ENCODE results near the gene C2CD5. TPM values are rescaled to one million over a fixed set of nuclear protein-coding genes. Genes with fewer than 3 reads are reported as not detected.

C2CD5 gene
- total and polyA plus RNA-seq, 5 donors = 10.2 to 28.1 (median 22.7) TPM

DNA sequence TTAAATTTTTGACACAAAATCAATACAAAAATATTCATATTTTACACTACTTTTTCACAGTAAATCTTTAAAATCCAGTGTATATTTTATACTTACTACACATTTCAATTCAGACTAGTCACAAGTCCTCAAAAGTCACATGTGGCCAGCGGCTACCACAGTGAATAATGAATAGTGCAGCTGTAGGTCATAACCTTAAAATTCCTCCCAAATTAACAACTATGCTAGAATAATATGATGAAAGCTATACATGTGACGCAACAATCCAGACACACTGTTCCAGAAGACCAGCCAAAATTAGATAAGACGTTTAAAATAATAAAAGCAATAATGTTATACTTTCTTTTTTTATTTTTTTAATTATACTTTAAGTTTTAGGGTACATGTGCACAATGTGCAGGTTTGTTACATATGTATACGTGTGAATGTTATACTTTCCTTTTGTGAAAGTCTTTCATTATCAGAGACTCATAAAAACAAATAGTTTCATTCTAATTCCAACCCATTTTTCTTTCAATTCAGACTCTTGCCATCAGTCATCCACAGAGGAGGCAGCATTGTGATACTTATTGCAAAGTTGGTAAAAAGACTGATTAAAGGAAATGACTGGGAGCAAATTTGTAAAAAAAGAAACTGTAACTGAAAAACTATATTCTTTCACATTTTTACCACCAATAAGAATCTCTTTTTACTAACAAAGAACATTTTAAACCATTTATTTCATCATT, 67.0 kb downstream of the C2CD5 start:
- WGBS = 64% methylated on average over 4 of the region's 4 CpGs
- DNase-seq (no peak), ATAC-seq (peak in 1 of 2 donors; percentile 26)
- Histone ChIP-seq H3K4me1 (ENCODE audit: control insufficient read depth, insufficient read depth, low read length) (peaks cover 1% of the 10 kb centered on the region), H3K27me3 (ENCODE audit: control insufficient read depth, insufficient read depth) (no peaks in the 10 kb centered on the region), H3K9me3 (ENCODE audit: control insufficient read depth, low read length) (no peaks in the 10 kb centered on the region), H3K27ac (ENCODE audit: low read length) (no peak overlapping the region), H3K4me3 (ENCODE audit: low read length) (no peak overlapping the region)
- intact Hi-C loops (cut with DNase I) = no loop called here

DNA sequence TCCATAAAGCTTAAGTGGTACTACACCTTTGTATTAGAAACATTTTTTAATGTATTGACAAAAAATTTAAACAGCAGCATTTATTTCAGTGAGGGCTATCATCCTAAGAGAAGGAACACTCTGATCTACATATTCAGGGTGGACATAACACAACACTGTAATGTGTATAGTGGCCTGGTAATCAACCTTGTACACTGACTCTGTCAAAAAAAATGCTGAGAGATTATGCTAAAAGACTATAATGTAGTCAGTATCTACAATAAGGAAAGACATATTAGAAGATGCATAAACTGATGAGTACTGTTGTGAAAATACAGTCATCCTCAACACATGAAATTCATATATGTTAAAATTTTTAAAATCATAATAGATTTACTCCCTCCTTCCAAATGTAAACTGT, 68.2 kb downstream of the C2CD5 start:
- Histone ChIP-seq H3K27ac (ENCODE audit: low read length) (no peak overlapping the region), H3K4me1 (ENCODE audit: control insufficient read depth, insufficient read depth, low read length) (peaks cover 1% of the 10 kb centered on the region), H3K4me3 (ENCODE audit: low read length) (no peak overlapping the region), H3K27me3 (ENCODE audit: control insufficient read depth, insufficient read depth) (no peaks in the 10 kb centered on the region), H3K9me3 (ENCODE audit: control insufficient read depth, low read length) (no peaks in the 10 kb centered on the region)
- no peak for ATAC-seq
- intact Hi-C loops (cut with DNase I) = no loop called here
- no peak for DNase-seq

DNA sequence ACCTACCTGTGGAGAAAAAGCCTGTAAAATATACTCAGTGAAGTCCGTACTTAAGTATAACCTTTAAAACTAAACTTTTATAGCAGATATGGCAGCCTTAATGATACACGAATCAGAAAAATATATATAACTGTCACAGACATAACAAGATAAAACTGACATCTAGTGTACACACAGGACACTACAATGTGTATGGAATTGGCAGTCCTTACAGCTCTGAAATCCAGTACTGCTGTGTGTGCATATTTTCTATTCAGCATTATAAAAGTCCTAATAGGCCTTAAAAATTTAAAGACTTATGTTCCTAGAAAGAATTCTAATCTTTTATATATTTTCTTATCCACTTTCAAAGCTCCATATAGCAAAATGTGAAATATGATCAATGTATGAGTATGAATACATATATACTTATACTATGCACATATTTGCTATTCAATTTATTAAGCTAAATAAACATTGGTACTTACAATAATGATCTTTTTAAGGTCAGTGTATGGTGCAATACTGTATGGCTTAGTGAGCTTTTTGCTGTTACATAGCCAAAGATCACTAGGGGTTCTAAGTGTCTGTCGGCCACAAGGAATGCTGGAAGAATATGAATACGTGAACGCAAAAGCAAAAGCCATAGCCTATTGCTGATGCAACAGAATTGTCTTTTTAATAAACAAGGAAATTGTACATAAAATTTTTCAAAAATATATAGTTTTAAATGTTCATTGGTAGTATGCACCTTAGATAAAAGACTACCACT, 69.2 kb downstream of the C2CD5 start:
- intact Hi-C loops (cut with DNase I) = no loop called here
- WGBS = 87% methylated on average over 5 of the region's 5 CpGs

DNA sequence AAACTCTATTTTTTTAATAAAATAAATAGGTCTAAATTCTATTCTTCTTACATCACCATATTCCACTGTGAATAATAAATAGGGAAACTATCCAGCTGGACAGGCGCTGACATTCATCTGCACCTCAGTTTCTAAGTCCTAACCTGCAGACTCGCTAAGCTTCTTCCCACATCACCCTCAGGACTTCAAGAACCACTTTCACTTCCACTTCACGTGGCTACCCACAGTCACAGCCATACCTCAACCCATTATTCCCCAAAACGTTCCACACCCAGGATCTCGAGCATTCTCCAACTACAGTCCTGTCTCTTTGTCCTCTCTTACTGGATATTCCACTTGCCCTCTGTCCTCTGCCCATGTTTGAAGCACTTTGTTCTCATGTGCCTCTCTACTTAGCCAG, 71.1 kb downstream of the C2CD5 start:
- H3K4me3 ChIP-seq (ENCODE audit: low read length) = no peak overlapping the region
- intact Hi-C loops (cut with DNase I) = no loop called here

More for the DNA sequence above, 69.2 kb downstream of the C2CD5 start:
- H3K9me3 ChIP-seq (ENCODE audit: control insufficient read depth, low read length) = no peaks in the 10 kb centered on the region
- no peak overlapping the region for H3K27ac ChIP-seq (ENCODE audit: low read length)
- H3K27me3 ChIP-seq (ENCODE audit: control insufficient read depth, insufficient read depth) = no peaks in the 10 kb centered on the region
- ATAC-seq = no peak
- no peak overlapping the region for H3K4me3 ChIP-seq (ENCODE audit: low read length)
- H3K4me1 ChIP-seq (ENCODE audit: control insufficient read depth, insufficient read depth, low read length) = peaks cover 1% of the 10 kb centered on the region
- DNase-seq = no peak

GRCh38 chr12:22467190-22467589, 77.2 kb downstream of the C2CD5 start:
- Histone ChIP-seq H3K27ac (ENCODE audit: low read length) (no peak overlapping the region), H3K4me1 (ENCODE audit: control insufficient read depth, insufficient read depth, low read length) (no peaks in the 10 kb centered on the region), H3K9me3 (ENCODE audit: control insufficient read depth, low read length) (no peaks in the 10 kb centered on the region), H3K4me3 (ENCODE audit: low read length) (no peak overlapping the region), H3K27me3 (ENCODE audit: control insufficient read depth, insufficient read depth) (no peaks in the 10 kb centered on the region)
- 91% methylated on average over 10 of the region's 10 CpGs for WGBS
- ATAC-seq (no peak), DNase-seq (no peak)
- intact Hi-C loops (cut with DNase I) = no loop called here

More for the DNA sequence above, 71.1 kb downstream of the C2CD5 start:
- Histone ChIP-seq H3K27me3 (ENCODE audit: control insufficient read depth, insufficient read depth) (no peaks in the 10 kb centered on the region), H3K27ac (ENCODE audit: low read length) (no peak overlapping the region), H3K4me1 (ENCODE audit: control insufficient read depth, insufficient read depth, low read length) (peaks cover 1% of the 10 kb centered on the region), H3K9me3 (ENCODE audit: control insufficient read depth, low read length) (no peaks in the 10 kb centered on the region)
- DNase-seq (no peak), ATAC-seq (no peak)
- WGBS = 83% methylated on average over 5 of the region's 5 CpGs

- ATAC-seq (no peak), DNase-seq (no peak)
- no peak overlapping the region for H3K27ac ChIP-seq (ENCODE audit: low read length)
- no peaks in the 10 kb centered on the region for H3K27me3 ChIP-seq (ENCODE audit: control insufficient read depth, insufficient read depth)
- intact Hi-C loops (cut with DNase I) = loop anchor here in 2 of 4 donors (5.0 kb wide), 1 partner anchor 381 kb away; no protein-coding TSS in a partner anchor
- H3K9me3 ChIP-seq (ENCODE audit: control insufficient read depth, low read length) = no peaks in the 10 kb centered on the region
- WGBS = 92% methylated on average over 2 of the region's 2 CpGs
- no peak overlapping the region for H3K4me3 ChIP-seq (ENCODE audit: low read length)
- no peaks in the 10 kb centered on the region for H3K4me1 ChIP-seq (ENCODE audit: control insufficient read depth, insufficient read depth, low read length)
These were observed 81.0 kb downstream of the C2CD5 start for GRCh38 chr12:22463306-22463705.

GRCh38 chr12:22461786-22462185, 82.6 kb downstream of the C2CD5 start:
- H3K27ac ChIP-seq (ENCODE audit: low read length) = no peak overlapping the region
- no peak for DNase-seq
- no peak overlapping the region for H3K4me3 ChIP-seq (ENCODE audit: low read length)
- H3K9me3 ChIP-seq (ENCODE audit: control insufficient read depth, low read length) = no peaks in the 10 kb centered on the region
- no peak for ATAC-seq
- no peaks in the 10 kb centered on the region for H3K27me3 ChIP-seq (ENCODE audit: control insufficient read depth, insufficient read depth)
- WGBS = 90% methylated on average over 1 of the region's 1 CpG
- intact Hi-C loops (cut with DNase I) = loop anchor here in 2 of 4 donors (5.0 kb wide), 1 partner anchor 379 kb away; no protein-coding TSS in a partner anchor
- no peaks in the 10 kb centered on the region for H3K4me1 ChIP-seq (ENCODE audit: control insufficient read depth, insufficient read depth, low read length)

- intact Hi-C loops (cut with DNase I) = loop anchor here (5.0 kb wide), 2 partner anchors 373 to 378 kb away; no protein-coding TSS in a partner anchor
- 19% methylated on average over 3 of the region's 3 CpGs for WGBS
- H3K9me3 ChIP-seq (ENCODE audit: control insufficient read depth, low read length) = no peaks in the 10 kb centered on the region
- no peaks in the 10 kb centered on the region for H3K27me3 ChIP-seq (ENCODE audit: control insufficient read depth, insufficient read depth)
- H3K27ac ChIP-seq (ENCODE audit: low read length) = no peak overlapping the region
- no peak overlapping the region for H3K4me3 ChIP-seq (ENCODE audit: low read length)
- no peaks in the 10 kb centered on the region for H3K4me1 ChIP-seq (ENCODE audit: control insufficient read depth, insufficient read depth, low read length)
- DNase-seq (no peak), ATAC-seq (peak in 1 of 2 donors; percentile 65)
These were observed 84.4 kb downstream of the C2CD5 start for GRCh38 chr12:22459838-22460490.

DNA sequence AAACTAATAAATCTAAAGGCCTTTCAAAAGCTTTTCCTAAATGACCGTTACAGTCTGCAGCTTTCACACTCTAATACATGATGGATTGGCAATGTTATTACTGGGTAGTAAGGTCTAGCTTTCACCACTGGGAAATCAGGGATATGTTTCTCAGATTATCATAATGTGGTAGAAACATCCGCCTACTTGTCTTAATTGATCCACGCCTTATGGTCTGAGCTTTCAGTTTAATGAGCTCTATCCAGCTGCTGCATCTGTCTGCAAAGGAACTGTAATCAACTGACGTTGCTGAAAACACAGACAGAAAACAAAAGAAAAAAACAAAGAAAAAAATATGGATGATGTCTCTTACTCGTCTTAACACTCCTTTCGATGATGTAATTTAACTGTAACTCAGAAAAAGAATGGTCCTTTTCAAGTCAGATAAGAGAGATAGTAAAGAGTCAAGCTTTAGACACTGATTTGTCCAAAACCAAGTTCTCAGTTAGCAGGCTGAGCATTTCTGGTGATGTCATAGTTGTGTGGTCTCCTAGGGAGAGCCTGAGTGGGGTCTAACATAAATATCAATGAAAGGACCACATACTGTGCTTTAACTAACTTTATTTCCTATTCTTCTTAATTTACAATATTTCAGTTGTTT, 85.9 kb downstream of the C2CD5 start:
- no peak overlapping the region for H3K4me3 ChIP-seq (ENCODE audit: low read length)
- no peaks in the 10 kb centered on the region for H3K9me3 ChIP-seq (ENCODE audit: control insufficient read depth, low read length)
- ATAC-seq (no peak), DNase-seq (no peak)
- intact Hi-C loops (cut with DNase I) = loop anchor here in 2 of 4 donors (5.0 kb wide), 2 partner anchors 371 to 376 kb away; no protein-coding TSS in a partner anchor
- no peaks in the 10 kb centered on the region for H3K4me1 ChIP-seq (ENCODE audit: control insufficient read depth, insufficient read depth, low read length)
- WGBS = 69% methylated on average over 6 of the region's 6 CpGs
- H3K27ac ChIP-seq (ENCODE audit: low read length) = no peak overlapping the region
- H3K27me3 ChIP-seq (ENCODE audit: control insufficient read depth, insufficient read depth) = no peaks in the 10 kb centered on the region

- no peak for DNase-seq
- Histone ChIP-seq H3K4me3 (ENCODE audit: low read length) (no peak overlapping the region), H3K27ac (ENCODE audit: low read length) (no peak overlapping the region), H3K4me1 (ENCODE audit: control insufficient read depth, insufficient read depth, low read length) (no peaks in the 10 kb centered on the region), H3K27me3 (ENCODE audit: control insufficient read depth, insufficient read depth) (no peaks in the 10 kb centered on the region), H3K9me3 (ENCODE audit: control insufficient read depth, low read length) (no peaks in the 10 kb centered on the region)
- no peak for ATAC-seq
- 65% methylated on average over 4 of the region's 4 CpGs for WGBS
- intact Hi-C loops (cut with DNase I) = loop anchor here in 2 of 4 donors (5.0 kb wide), 2 partner anchors 370 to 375 kb away; no protein-coding TSS in a partner anchor
These were observed 87.3 kb downstream of the C2CD5 start for GRCh38 chr12:22457085-22457484.

Measured in right cardiac atrium (tissue), 5 donors.